Non-pigmented ciliary epithelial cell (primary cell): Measurements from ENCODE around the gene KIRREL2.
"Not testable (repeated sequence)": the region's sequence is repeated elsewhere in the genome, so short reads cannot be mapped to it uniquely, and the experiment has no call there.

Experiments used
- DNase-seq: peaks from one replicate; pipeline ENCODE4 v3.0.0-alpha.2; 2010; ENCODE audit warnings: low read depth

KIRREL2 gene

GRCh38 chr19:35870124-35870736 lies 13.5 kb downstream of the KIRREL2 start:
- not testable (repeated sequence) for DNase-seq

DNA sequence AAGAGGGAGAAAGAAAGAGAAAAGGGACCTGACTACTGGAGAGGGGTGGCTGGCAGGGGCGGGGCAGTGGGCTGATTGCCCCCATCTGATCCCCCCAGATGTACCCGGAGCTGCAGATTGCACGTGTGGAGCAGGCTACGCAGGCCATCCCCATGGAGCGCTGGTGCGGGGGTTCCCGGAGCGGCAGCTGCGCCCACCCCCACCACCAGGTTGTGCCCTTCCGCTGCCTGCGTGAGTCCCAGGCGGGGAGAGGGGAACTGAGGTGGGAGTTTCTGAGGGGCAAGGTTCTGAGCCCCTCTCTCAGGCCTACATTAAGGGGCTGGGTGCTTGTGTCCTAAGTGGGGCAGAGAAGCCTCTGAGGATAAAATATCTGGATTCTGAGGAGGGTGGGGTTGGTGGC lies 14.1 kb downstream of the KIRREL2 start:
- no peak for DNase-seq

- no peak for DNase-seq
Measured at GRCh38 chr19:35871611-35872010, 14.9 kb downstream of the KIRREL2 start.

DNA sequence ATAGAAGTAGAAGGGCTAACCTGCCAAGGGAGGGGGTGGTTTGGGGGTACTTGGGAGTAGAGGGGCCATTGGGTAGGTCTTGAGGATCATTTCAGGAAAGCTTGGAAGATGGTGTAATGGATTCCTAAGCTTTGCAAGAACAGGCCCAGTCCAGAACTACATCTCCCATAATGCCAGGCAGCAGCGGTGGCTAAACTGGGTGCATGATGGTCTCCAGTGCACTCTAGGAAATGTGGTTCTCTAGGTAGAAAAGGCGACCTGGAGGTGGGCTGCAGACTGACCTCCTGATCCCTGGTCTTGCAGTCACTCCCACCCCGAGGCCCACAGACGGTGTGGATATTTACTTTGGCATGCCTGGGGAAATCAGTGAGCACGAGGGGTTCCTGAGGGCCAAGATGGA lies 15.5 kb downstream of the KIRREL2 start:
- no peak for DNase-seq

DNA sequence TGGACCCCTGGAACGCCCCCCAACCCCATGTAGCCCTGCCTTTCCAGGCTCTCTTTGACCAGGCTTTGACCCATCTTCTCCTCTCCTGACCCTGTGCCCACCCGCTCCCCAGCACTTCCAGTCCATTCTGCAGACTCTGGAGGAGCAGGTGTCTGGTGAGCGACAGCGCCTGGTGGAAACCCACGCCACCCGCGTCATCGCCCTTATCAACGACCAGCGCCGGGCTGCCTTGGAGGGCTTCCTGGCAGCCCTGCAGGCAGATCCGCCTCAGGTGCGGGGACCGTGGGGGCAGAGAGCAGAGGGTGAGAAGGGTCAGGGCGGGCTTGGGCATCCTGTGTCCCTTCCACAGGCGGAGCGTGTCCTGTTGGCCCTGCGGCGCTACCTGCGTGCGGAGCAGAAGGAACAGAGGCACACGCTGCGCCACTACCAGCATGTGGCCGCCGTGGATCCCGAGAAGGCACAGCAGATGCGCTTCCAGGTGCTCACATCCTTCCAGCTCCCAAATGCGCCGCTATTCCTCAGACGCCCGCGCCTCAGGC lies 17.8 kb downstream of the KIRREL2 start:
- DNase-seq = no peak

DNA sequence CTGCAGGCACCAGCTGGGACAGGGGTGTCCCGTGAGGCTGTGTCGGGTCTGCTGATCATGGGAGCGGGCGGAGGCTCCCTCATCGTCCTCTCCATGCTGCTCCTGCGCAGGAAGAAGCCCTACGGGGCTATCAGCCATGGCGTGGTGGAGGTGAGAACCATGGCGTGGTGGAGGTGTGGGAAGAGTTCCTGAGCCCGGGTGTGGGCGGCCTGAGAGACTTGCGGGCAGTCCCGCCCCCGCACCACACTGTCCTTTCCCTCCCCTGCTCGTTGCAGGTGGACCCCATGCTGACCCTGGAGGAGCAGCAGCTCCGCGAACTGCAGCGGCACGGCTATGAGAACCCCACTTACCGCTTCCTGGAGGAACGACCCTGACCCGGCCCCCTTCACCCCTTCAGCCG lies 22.4 kb downstream of the KIRREL2 start:
- DNase-seq = no peak

DNA sequence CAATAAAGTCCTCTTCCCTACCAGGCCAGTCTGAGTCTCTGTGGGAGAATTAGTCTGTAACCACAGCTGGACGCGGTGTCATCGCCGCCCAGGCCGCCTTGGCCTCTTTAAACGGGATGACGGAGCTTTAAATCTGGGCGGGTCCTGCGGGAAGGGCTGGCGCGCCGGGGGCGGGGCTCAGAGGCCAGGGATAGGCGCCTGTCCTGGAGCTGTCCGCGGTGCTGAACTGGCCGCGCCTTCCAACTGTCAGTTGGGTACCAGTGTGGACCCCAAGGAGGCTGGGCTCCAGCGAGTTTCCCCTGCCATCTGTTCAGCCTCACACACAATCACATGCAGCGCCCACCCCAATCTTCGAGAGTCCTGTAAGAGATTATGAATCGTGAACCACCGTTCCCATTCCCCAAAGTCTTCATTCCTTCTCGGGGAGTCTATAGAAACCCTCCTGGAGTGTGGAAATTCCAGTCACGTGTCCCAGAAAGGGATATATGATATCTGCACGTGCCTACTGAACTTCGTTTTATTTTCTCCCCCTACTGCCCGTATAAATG lies 23.1 kb downstream of the KIRREL2 start:
- DNase-seq = peak; percentile 52

DNA sequence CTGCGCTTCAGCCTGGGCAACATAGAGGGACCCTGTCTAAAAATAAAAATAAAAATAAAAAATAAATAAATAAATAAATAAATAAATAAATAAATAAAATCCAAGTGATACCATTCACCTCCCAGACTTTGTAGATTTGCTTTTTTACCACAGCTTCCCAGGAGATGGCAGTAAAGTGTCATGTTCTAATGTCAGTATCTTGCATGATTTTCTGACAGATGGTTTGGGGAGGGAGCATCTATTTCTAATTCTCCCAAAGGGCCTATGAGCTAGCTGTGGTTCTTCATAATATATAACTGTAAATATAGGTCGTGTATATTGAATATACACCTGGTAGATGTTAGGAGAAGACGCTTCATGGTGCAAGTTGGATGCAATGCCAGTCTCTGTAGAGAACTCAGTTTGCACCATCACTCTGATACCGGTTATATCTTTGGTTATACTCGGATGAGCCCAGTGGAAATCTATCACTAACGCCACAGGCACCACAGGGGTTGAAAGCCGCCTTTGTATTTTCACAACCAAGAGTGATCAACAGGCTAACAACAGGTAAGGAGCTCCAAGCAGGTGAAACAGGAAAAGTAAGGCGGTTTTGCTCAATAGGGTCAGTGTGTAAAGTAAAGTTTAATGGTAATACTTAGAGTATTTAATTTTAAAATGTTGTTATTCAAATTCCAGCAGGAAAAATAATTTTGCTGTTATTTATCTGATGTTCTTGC lies 25.6 kb downstream of the KIRREL2 start:
- DNase-seq = no peak

DNA sequence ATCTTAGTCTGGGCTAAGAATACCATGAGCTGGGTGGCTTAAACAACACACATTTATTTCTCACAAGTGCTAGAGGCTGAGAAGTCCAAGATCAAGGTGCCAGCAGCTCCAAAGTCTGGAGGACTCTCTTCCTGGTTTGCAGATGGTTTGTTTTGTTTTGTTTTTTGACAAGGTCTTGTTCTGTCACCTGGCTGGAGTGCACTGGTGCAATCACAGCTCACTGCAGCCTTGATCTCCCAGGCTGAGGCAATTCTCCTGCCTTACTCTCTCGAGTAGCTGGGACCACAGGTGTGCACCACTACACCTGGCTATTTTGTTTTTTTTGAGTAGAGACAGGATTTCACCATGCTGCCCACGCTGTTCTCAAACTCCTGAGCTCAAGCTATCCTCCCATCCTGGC lies 27.2 kb downstream of the KIRREL2 start:
- DNase-seq = no peak

- DNase-seq = no peak
Measured at GRCh38 chr19:35885225-35885738, 28.6 kb downstream of the KIRREL2 start.

DNA sequence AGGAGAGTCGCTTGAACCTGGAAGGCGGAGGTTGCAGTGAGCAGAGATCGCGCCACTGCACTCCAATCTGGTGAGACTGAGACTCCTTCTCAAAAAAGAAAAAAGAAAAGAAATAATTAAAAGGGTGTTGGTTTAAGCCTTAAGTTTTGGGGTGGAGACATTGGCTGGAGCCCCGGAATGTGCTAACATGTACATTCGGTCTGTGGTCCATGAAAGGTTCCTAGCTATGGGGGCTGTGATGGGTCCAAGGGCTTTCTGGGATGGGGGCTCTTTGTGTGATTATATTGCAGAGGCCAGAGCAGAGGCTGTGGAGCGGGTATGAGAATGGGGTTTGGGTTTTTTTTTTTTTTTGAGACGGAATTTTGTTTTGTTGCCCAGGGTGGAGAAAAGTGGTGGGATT lies 29.2 kb downstream of the KIRREL2 start:
- DNase-seq = no peak

DNA sequence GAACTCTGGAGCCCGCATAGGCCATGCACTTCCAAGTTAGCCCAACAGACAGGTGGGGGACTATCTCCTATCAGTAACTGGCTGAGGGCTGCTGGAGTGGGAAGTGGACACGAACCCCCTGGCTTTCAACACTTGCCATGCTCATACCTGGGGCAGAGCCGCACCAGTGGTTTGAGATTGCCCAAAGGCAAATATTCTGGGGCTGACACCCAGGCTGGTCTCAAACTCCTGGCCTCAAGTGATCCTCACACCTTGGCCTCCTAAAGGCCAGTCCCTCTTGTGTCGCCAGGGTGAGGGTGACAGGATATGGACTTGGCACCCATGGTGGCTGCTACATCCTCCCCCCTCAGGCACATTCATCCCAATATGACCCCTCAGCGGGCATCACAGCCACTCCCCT lies 30.5 kb downstream of the KIRREL2 start:
- no peak for DNase-seq

- no peak for DNase-seq
Measured at GRCh38 chr19:35888398-35888797, 31.7 kb downstream of the KIRREL2 start.

DNA sequence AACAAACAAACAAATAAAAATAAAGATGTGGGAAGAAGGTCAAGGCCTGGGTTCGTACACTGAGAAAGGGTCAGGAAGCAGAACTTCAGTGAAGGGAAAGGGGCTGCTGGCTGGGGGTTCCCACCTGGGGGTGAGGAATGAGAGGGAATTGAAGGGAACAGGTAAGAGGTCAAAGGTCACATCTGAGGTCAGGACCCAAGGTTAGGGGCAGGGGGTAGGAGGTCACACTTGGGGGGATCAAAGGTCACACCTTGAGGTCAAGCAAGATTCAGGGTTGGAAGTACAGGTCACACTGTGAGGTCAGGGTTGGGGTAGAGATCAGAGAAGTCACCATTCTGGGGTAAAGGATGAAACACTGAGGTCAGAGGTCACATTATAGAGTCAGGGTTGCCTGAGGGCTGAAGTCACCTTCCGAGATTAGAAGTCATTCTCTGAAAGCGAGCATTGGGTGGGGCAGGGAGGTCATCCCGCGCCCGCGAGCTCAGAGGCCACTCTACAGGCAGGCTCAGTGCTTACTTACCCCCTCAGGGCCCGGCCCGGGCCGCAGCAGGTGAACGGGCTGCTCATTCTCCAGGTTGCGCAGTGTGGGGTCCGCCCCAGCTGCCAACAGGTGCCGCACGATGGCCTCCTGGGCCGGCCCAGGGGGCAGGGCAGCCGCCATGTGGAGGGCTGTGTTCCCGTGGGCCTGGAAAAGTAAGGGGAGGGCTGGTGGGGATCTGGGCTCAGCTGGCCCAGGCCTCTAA lies 32.8 kb downstream of the KIRREL2 start:
- DNase-seq = no peak

DNA sequence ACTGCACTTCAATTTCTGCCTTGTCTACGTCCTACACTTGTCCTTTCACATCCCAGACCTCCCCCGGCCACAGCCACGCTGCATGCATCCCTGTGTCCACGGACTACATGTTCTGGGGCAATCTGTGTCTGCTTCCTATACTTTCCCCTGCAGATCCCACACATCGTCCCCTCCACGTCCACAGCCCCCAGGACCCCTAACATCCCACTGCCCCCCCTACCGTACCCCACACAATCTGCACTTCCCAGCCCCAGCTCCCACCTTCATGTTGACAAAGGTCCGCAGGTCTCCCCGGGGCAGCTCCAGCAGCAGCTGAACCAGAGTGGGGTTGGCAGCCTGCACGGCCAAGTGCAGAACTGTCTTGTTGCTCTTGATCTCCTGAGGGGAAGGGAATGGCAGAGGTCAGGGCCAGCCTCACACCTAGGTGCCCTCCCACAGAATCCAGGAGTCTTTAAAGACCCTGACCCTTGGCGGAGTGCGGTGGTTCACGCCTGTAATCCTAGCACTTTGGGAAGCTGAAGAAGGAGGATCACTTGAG lies 33.5 kb downstream of the KIRREL2 start:
- no peak for DNase-seq

- DNase-seq = not testable (repeated sequence)
Measured at GRCh38 chr19:35891819-35892218, 35.1 kb downstream of the KIRREL2 start.

DNA sequence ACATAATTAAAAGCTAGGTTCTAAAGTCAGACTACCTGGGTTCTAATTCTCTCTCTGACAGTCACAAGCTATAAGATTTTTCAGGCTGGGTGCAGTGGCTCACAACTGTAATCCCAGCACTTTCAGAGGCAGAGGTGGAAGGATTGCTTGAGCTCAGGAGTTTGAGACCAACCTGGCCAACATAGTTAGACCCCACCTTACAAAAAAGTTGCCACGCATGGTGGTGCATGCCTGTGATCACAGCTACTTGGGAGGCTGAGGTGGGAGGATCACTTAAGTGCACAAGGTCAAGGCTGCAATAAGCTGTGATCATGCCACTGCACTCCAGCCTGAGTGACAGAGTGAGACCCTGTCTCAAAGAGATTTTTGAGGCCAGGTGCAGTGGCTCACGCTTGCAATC lies 37.6 kb downstream of the KIRREL2 start:
- no peak for DNase-seq

GRCh38 chr19:35895911-35896642 lies 39.4 kb downstream of the KIRREL2 start:
- no peak for DNase-seq

DNA sequence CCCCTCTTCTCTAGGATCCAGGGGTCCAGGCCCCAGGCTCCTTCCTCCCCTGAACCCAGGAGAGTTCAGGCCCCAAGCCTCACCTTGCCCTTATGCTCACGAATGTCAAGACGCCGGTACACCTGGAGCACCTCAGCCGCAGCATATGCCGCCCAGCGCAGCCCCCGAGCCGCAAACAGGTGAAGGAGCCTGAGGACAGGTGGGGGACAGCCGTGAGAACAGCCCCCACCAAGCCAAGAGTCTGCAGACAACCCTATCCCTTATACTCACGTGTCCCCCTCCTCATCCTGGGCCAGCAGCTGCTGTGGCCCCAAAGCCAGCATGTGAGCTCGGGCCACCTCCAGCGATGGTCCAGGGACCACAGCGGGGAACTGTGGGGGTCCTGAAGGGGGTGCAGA lies 39.9 kb downstream of the KIRREL2 start:
- DNase-seq = no peak

- no peak for DNase-seq
Measured at GRCh38 chr19:35897706-35898451, 41.2 kb downstream of the KIRREL2 start.

DNA sequence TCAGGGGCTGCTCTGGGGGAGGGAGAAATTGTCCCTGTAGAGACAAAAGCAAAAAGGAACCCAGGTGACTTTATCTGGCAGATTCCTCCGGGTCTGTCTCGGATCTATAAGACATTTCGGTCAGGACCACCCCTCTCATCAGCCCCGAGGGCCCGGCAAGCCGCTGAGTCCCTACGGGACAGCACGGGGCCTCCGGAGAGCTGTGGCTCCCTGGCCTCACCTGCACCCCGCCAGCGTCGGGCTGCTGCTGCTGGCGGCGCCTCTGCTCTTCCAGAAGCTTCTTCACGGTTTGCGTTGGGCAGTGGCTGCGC lies 41.7 kb downstream of the KIRREL2 start:
- DNase-seq = no peak
